ENCODE results near the gene CHTF8. TPM values are rescaled to one million over a fixed set of nuclear protein-coding genes. Genes with fewer than 3 reads are reported as not detected.

Gene CHTF8
- total RNA-seq, 4 donors from 2014 or later = 59.8 to 94.4 (median 69.4) TPM

DNA sequence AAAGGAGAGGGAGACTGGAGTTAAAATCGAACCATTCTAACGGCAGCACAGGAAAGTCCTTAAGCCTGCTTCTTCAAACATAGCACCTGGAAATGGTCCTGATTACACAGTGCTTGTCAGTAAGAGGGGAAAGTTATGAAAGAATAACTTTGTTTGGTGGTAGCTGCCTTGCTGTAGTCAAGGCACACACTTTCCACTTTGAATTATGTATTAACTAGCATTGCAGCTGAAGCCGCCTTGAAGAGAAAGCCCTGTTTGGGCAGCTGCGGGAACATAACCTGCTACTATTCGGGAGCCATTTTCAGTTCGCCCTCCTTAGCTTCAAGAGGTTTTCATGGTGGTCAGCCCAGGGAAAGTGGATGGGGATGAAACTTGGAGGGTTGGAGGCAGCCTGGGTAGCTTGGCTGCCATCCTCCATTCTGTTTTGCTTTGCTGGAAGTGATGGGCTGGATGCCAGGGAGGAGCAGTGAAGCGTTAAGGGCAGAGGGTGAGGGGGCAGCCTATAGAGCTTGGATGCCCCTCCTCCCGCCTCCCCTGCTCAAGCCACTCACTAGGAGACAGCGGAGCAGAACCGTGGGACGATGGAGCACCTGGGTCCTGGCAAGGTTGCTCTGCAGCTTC is 32.2 kb downstream of the CHTF8 start:
- intact Hi-C loops (cut with DNase I) = no loop called here
- Histone ChIP-seq H3K9me3 (no peaks in the 10 kb centered on the region), H3K36me3 (no peaks in the 10 kb centered on the region), H3K27ac (replicated peaks in 1 of 4) (no peak overlapping the region), H3K4me3 (no peak overlapping the region), H3K27me3 (no peaks in the 10 kb centered on the region), H3K4me1 (peaks cover 1 to 9% (median 2%) of the 10 kb centered on the region in 4 donors)
- 76% methylated on average over 11 of the region's 11 CpGs for WGBS
- TF ChIP-seq POLR2A (IDR thresholded peaks at IDR 0.05; ENCODE audit: low read depth) = no peak
- no peak for TF ChIP-seq EP300 (IDR thresholded peaks at IDR 0.05)
- TF ChIP-seq POLR2AphosphoS5 (IDR thresholded peaks at IDR 0.05) = no peak
- TF ChIP-seq, protein P1, sequence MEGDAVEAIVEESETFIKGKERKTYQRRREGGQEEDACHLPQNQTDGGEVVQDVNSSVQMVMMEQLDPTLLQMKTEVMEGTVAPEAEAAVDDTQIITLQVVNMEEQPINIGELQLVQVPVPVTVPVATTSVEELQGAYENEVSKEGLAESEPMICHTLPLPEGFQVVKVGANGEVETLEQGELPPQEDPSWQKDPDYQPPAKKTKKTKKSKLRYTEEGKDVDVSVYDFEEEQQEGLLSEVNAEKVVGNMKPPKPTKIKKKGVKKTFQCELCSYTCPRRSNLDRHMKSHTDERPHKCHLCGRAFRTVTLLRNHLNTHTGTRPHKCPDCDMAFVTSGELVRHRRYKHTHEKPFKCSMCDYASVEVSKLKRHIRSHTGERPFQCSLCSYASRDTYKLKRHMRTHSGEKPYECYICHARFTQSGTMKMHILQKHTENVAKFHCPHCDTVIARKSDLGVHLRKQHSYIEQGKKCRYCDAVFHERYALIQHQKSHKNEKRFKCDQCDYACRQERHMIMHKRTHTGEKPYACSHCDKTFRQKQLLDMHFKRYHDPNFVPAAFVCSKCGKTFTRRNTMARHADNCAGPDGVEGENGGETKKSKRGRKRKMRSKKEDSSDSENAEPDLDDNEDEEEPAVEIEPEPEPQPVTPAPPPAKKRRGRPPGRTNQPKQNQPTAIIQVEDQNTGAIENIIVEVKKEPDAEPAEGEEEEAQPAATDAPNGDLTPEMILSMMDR (IDR thresholded peaks at IDR 0.05) = no peak
- no peak for DNase-seq (ENCODE audit: extremely low spot score)

DNA sequence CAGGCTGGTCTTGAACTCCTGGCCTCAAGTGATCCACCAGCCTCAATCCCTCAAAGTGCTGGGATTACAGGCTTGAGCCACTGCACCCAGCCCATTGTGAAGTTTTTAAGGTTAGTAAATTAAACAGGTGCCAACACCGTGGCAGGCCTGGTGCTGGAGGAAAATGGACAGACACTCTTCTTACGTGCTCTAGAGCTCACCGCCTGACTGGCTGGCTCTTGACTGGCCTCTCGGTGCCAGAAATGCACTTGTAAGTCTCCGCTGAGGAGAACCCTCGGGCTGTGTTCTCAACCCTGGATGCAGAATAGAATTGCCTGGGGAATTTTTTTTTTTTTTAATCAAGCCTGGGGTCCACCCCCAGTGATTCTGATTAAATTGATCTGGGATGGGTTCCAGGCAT is 37.2 kb downstream of the CHTF8 start:
- 89% methylated on average over 5 of the region's 6 CpGs for WGBS
- H3K4me1 ChIP-seq = peaks cover 0 to under 1% (median 0%) of the 10 kb centered on the region in 4 donors
- no peak overlapping the region for H3K27ac ChIP-seq (replicated peaks in 1 of 4)
- H3K36me3 ChIP-seq = no peaks in the 10 kb centered on the region
- TF ChIP-seq POLR2A (IDR thresholded peaks at IDR 0.05; ENCODE audit: low read depth) = no peak
- no peak for TF ChIP-seq POLR2AphosphoS5 (IDR thresholded peaks at IDR 0.05)
- no peak for TF ChIP-seq EP300 (IDR thresholded peaks at IDR 0.05)
- TF ChIP-seq, protein P1 (IDR thresholded peaks at IDR 0.05) = no peak
- no peaks in the 10 kb centered on the region for H3K27me3 ChIP-seq
- no peaks in the 10 kb centered on the region for H3K9me3 ChIP-seq
- no peak overlapping the region for H3K4me3 ChIP-seq
- no peak for DNase-seq (ENCODE audit: extremely low spot score)
- intact Hi-C loops (cut with DNase I) = no loop called here

DNA sequence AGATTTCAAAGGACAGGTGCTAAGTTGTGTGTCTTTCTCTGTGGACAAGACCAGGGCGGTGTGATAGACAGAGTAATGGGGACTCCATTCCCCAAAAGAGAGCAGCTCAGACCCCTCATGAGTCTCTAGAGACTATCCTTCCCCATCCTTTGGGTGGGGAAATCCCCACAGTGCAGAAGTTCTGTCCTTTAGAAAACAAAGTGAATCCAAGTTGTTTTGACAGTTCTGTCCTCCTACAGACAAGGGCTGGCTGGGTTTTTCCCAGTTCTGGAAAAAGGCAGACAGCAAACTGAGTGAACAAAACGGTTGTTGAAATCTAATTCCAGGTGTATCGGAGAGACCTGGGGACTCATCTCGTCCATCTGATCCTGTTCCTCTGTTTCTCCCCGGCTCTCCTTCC is 37.9 kb downstream of the CHTF8 start:
- Histone ChIP-seq H3K4me1 (peaks cover 0 to 2% (median 0%) of the 10 kb centered on the region in 4 donors), H3K4me3 (no peak overlapping the region), H3K9me3 (no peaks in the 10 kb centered on the region), H3K27ac (replicated peaks in 1 of 4) (no peak overlapping the region), H3K27me3 (no peaks in the 10 kb centered on the region), H3K36me3 (no peaks in the 10 kb centered on the region)
- intact Hi-C loops (cut with DNase I) = no loop called here
- 51% methylated on average over 5 of the region's 5 CpGs for WGBS
- TF ChIP-seq, protein P1 (IDR thresholded peaks at IDR 0.05) = no peak
- no peak for TF ChIP-seq EP300 (IDR thresholded peaks at IDR 0.05)
- no peak for DNase-seq (ENCODE audit: extremely low spot score)

DNA sequence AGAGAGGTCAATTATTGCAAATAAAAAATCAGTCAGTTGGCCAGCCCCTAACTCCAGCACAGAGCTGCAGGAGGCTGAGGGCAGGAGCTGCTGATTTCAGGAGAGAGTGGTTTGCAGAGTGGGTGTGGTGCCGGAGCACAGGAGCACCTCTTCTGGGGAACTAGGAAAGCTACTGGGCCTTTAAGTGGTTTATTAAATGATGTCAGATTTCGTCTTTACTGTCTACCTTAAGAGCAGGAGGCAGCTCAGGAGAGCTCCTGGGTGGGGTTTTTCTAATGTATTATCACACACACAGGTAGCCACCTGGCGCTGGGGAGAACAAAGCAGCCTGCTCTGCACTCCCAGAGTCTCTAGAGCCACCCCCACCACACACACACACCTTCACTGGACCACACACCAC is 38.4 kb downstream of the CHTF8 start:
- no peaks in the 10 kb centered on the region for H3K36me3 ChIP-seq
- H3K27me3 ChIP-seq = no peaks in the 10 kb centered on the region
- no peak overlapping the region for H3K27ac ChIP-seq (replicated peaks in 1 of 4)
- intact Hi-C loops (cut with DNase I) = no loop called here
- H3K4me1 ChIP-seq = peaks cover 0 to 7% (median 0%) of the 10 kb centered on the region in 4 donors
- WGBS = 92% methylated on average over 3 of the region's 3 CpGs
- no peak overlapping the region for H3K4me3 ChIP-seq
- TF ChIP-seq POLR2A (IDR thresholded peaks at IDR 0.05; ENCODE audit: low read depth) = no peak
- TF ChIP-seq, protein P1 (IDR thresholded peaks at IDR 0.05) = no peak
- no peaks in the 10 kb centered on the region for H3K9me3 ChIP-seq
- DNase-seq (ENCODE audit: extremely low spot score) = no peak
